ENCODE measurements around the gene WWTR1.

The WWTR1 gene

GRCh38 chr3:149481056-149481455 is 176.8 kb downstream of the WWTR1 start:
- Histone ChIP-seq H3K4me2 (ENCODE audit: low read length) (no peak overlapping the region), H3K36me3 (ENCODE audit: insufficient read depth, low read length) (no peaks in the 10 kb centered on the region), H3K4me3 (ENCODE audit: low read depth, low read length, poor library complexity, severe bottlenecking) (no peak overlapping the region), H3K9me3 (ENCODE audit: low read length) (no peaks in the 10 kb centered on the region), H3K27me3 (ENCODE audit: insufficient read depth, low read length) (no peaks in the 10 kb centered on the region), H3K79me2 (ENCODE audit: insufficient read depth, low read length) (no peaks in the 10 kb centered on the region), H4K20me1 (ENCODE audit: insufficient read depth, low read length) (no peaks in the 10 kb centered on the region), H3F3A (ENCODE audit: insufficient read depth, low read length) (no peaks in the 10 kb centered on the region), H3K9ac (ENCODE audit: low read length) (no peak overlapping the region), H3K9me2 (ENCODE audit: low read depth, low read length) (no peaks in the 10 kb centered on the region), H2AFZ (ENCODE audit: low read length) (no peak overlapping the region), H3K27ac (ENCODE audit: low read depth, low read length, poor library complexity, severe bottlenecking) (no peak overlapping the region), H3K4me1 (ENCODE audit: insufficient read depth, low read length, severe bottlenecking) (no peaks in the 10 kb centered on the region)
- TF ChIP-seq CTCF (IDR thresholded peaks at IDR 0.05; ENCODE audit: low read length) (no peak), EZH2 (IDR thresholded peaks at IDR 0.05; ENCODE audit: borderline replicate concordance, low read length) (no peak)

- no peak overlapping the region for H2AFZ ChIP-seq (ENCODE audit: low read length)
- H3K27ac ChIP-seq (ENCODE audit: low read depth, low read length, poor library complexity, severe bottlenecking), result no peak overlapping the region
- no peaks in the 10 kb centered on the region for H3K36me3 ChIP-seq (ENCODE audit: insufficient read depth, low read length)
- no peak overlapping the region for H3K4me2 ChIP-seq (ENCODE audit: low read length)
- no peaks in the 10 kb centered on the region for H3K79me2 ChIP-seq (ENCODE audit: insufficient read depth, low read length)
- H3K27me3 ChIP-seq (ENCODE audit: insufficient read depth, low read length), result no peaks in the 10 kb centered on the region
- H3K9ac ChIP-seq (ENCODE audit: low read length), result no peak overlapping the region
- H3K9me2 ChIP-seq (ENCODE audit: low read depth, low read length), result no peaks in the 10 kb centered on the region
- H3K4me3 ChIP-seq (ENCODE audit: low read depth, low read length, poor library complexity, severe bottlenecking), result no peak overlapping the region
- H3K4me1 ChIP-seq (ENCODE audit: insufficient read depth, low read length, severe bottlenecking), result no peaks in the 10 kb centered on the region
- no peaks in the 10 kb centered on the region for H4K20me1 ChIP-seq (ENCODE audit: insufficient read depth, low read length)
- no peaks in the 10 kb centered on the region for H3F3A ChIP-seq (ENCODE audit: insufficient read depth, low read length)
- peak; percentile 93 for TF ChIP-seq CTCF (IDR thresholded peaks at IDR 0.05; ENCODE audit: low read length)
- no peak for TF ChIP-seq EZH2 (IDR thresholded peaks at IDR 0.05; ENCODE audit: borderline replicate concordance, low read length)
- no peaks in the 10 kb centered on the region for H3K9me3 ChIP-seq (ENCODE audit: low read length)
These were observed 177.4 kb downstream of the WWTR1 start for GRCh38 chr3:149480326-149481017.

- H3F3A ChIP-seq (ENCODE audit: insufficient read depth, low read length), result no peaks in the 10 kb centered on the region
- H4K20me1 ChIP-seq (ENCODE audit: insufficient read depth, low read length), result no peaks in the 10 kb centered on the region
- H3K36me3 ChIP-seq (ENCODE audit: insufficient read depth, low read length), result no peaks in the 10 kb centered on the region
- H3K27me3 ChIP-seq (ENCODE audit: insufficient read depth, low read length), result no peaks in the 10 kb centered on the region
- H3K4me2 ChIP-seq (ENCODE audit: low read length), result no peak overlapping the region
- H3K9me2 ChIP-seq (ENCODE audit: low read depth, low read length), result no peaks in the 10 kb centered on the region
- H2AFZ ChIP-seq (ENCODE audit: low read length), result no peak overlapping the region
- no peak for TF ChIP-seq EZH2 (IDR thresholded peaks at IDR 0.05; ENCODE audit: borderline replicate concordance, low read length)
- no peak for TF ChIP-seq CTCF (IDR thresholded peaks at IDR 0.05; ENCODE audit: low read length)
- H3K4me3 ChIP-seq (ENCODE audit: low read depth, low read length, poor library complexity, severe bottlenecking), result no peak overlapping the region
- no peaks in the 10 kb centered on the region for H3K4me1 ChIP-seq (ENCODE audit: insufficient read depth, low read length, severe bottlenecking)
- H3K9ac ChIP-seq (ENCODE audit: low read length), result no peak overlapping the region
- H3K9me3 ChIP-seq (ENCODE audit: low read length), result no peaks in the 10 kb centered on the region
- H3K27ac ChIP-seq (ENCODE audit: low read depth, low read length, poor library complexity, severe bottlenecking), result no peak overlapping the region
- H3K79me2 ChIP-seq (ENCODE audit: insufficient read depth, low read length), result no peaks in the 10 kb centered on the region
These were observed 178.1 kb downstream of the WWTR1 start for GRCh38 chr3:149479621-149480325.

Data from OCI-LY1 (cell line).